ENCODE results near the gene KCNJ5. TPM values are rescaled to one million over a fixed set of nuclear protein-coding genes. Genes with fewer than 3 reads are reported as not detected.
A peak's percentile ranks its signal among the peaks of the same experiment; 100 is the strongest.

KCNJ5 gene
- total and polyA plus RNA-seq, 7 experiments from 2014 or later: 0.11 to 0.24 (median 0.17) TPM; not detected in 4

DNA sequence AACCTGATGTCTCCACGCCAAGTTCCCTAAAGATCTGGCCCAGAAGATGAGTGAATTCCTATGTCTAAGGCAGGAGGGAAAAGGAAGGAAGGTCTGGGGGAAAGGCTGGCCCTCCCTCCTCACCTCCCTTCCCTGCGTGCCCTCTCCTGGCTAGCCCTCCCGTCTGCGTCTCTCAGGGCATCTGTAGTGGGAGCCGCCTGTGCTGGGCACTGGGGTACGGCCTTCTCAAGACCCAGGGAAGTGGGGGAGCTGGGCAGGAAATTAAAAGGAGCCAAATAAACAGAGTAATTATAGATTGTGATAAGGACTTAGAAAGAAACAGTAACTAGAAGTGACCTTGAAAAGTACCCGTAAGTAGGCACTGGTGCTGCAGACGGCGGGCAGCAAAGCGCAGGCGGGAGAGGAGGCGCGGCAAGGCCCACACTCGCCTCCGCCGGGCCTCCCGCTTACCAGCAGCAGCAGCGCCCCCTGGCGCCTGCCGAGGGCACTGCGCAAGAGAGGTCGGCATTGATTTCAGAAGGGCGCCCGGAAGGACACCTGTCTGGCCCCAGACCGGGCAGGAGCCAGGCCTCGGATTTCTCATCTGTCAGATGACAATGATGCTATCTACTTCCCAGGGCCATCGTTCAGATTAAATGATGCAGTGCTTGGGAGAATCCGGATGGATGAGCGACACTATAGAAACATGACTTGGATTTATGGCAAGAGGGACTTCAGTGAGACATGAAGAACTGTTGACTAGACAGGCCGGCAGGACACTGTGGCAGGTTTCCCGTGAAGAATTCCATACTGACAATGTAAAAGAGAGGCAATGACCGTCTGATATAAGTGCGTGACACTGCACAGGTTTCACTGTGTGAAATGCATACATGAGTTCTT lies 31.4 kb upstream of the KCNJ5 start:
- Mint-ChIP-seq H3K36me3 (no peaks in the 10 kb centered on the region), H3K9me3 (no peaks in the 10 kb centered on the region), H3K4me1 (peaks cover 0 to 9% (median 5%) of the 10 kb centered on the region in 7 donors), H3K27ac (no peak overlapping the region), H3K4me3 (peak overlapping the region in 3 of 10 donors; percentile 12 to 26 (median 18)), H3K27me3 (peaks cover 0 to 16% (median 0%) of the 10 kb centered on the region in 5 donors)
- POLR2A ChIA-PET: interaction anchor here (0.6 to 0.7 kb wide), 2 partner anchors 689 to 786 kb away, joined by 3 read pairs; no protein-coding TSS in a partner anchor
- no peak overlapping the region for H3K27ac ChIP-seq (ENCODE audit: low read depth, low read length)
- CTCF ChIA-PET: interaction anchor here (0.7 to 5.4 kb wide), 5 partner anchors 14 to 699 kb away, joined by 3 to 31 read pairs (median 4); no protein-coding TSS in a partner anchor
- DNase-seq (peak; percentile 55 to 83 (median 66)), ATAC-seq (peak; percentile 95)
- H3K4me1 ChIP-seq (ENCODE audit: control insufficient read depth in 2 of 2, insufficient read depth in 2 of 2, low read length in 2 of 2): peaks cover 0 to 4% of the 10 kb centered on the region in 2 donors
- intact Hi-C loops (cut with micrococcal nuclease): loop anchor here (1.0 to 2.0 kb wide), 6 partner anchors 15 to 829 kb away; no protein-coding TSS in a partner anchor
- no peak overlapping the region for H3K4me3 ChIP-seq (ENCODE audit: low read length)
- H3K9me3 ChIP-seq (ENCODE audit: control insufficient read depth in 2 of 3, low read length in 3 of 3): no peaks in the 10 kb centered on the region
- H3K36me3 ChIP-seq (ENCODE audit: control insufficient read depth in 2 of 3, insufficient read depth in 3 of 3, low read length in 3 of 3): no peaks in the 10 kb centered on the region
- H3K27me3 ChIP-seq (ENCODE audit: control insufficient read depth in 2 of 2, insufficient read depth in 2 of 2, low read length in 2 of 2): no peaks in the 10 kb centered on the region

DNA sequence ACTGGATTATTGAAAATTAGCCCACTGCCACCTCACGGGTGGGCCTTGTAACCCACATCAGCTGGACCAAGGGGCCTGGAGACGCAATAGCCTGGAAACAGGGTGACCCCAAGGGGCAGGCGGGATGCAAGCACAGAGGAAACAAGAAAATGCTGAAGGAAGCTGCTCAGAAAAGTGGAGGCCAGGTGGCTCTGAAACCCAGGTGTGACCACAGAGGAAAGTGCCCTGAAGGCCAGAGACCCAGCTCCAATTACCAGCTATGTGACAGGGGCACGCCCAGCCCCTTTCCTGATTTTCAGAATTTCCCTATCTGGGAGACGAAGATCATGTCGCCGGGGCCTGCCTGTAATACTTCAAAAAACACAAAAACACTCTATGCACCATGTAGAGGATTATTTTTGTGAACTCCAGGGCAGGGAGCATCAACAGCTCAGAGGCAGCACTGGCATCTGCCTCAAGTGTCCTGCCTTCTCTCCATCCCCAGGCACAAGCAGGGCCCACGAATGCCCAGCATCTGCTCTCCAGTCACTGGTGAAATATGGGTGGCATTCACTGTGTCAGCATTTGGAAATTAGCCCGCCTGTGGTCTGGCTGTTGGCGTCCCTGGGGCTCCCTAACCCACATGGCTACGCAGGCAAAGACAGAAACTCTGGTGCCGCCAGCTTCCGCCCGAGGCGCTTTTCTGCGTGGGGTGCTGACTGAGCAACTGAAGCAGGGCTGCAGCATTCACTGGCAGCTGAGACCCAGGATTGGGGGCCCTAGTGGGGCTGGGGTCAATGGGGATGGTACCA lies 30.4 kb upstream of the KCNJ5 start:
- Mint-ChIP-seq H3K27me3 (peaks cover 0 to 20% (median 0%) of the 10 kb centered on the region in 5 donors), H3K4me3 (no peak overlapping the region), H3K4me1 (peaks cover 0 to 9% (median 5%) of the 10 kb centered on the region in 7 donors), H3K36me3 (no peaks in the 10 kb centered on the region), H3K27ac (no peak overlapping the region), H3K9me3 (no peaks in the 10 kb centered on the region)
- no peak overlapping the region for H3K4me3 ChIP-seq (ENCODE audit: low read length)
- DNase-seq (no peak), ATAC-seq (no peak)
- CTCF ChIA-PET: interaction anchor here (0.9 to 5.4 kb wide), 6 partner anchors 15 to 703 kb away, joined by 3 to 31 read pairs (median 4); no protein-coding TSS in a partner anchor
- H3K27ac ChIP-seq (ENCODE audit: low read depth, low read length): no peak overlapping the region
- H3K27me3 ChIP-seq (ENCODE audit: control insufficient read depth in 2 of 2, insufficient read depth in 2 of 2, low read length in 2 of 2): no peaks in the 10 kb centered on the region
- POLR2A ChIA-PET: no interaction called here
- peaks cover 0 to 4% of the 10 kb centered on the region in 2 donors for H3K4me1 ChIP-seq (ENCODE audit: control insufficient read depth in 2 of 2, insufficient read depth in 2 of 2, low read length in 2 of 2)
- intact Hi-C loops (cut with micrococcal nuclease): loop anchor here (1.0 to 2.0 kb wide), 5 partner anchors 29 to 829 kb away; no protein-coding TSS in a partner anchor
- H3K36me3 ChIP-seq (ENCODE audit: control insufficient read depth in 2 of 3, insufficient read depth in 3 of 3, low read length in 3 of 3): no peaks in the 10 kb centered on the region
- H3K9me3 ChIP-seq (ENCODE audit: control insufficient read depth in 2 of 3, low read length in 3 of 3): no peaks in the 10 kb centered on the region

DNA sequence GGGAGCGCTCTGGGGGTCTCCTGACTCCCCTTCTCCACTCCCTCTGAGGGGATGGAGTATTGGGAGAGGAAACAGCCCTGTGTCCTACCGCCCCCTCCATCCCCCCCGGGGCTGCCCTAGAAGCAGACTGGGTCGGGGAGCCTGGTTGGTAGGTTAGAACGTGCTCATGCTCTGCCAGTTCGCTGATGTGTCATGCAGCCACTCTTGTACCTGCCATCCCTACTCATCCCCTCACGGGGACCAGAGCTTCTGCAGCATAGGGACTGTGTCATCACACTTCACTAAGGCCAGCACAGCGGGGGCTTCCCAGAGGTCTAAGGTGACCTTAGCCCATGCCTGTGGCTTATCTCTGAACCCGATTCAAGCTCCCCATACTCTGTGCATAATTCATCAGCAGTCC lies 28.8 kb upstream of the KCNJ5 start:
- Mint-ChIP-seq H3K9me3 (no peaks in the 10 kb centered on the region), H3K27ac (no peak overlapping the region), H3K4me3 (no peak overlapping the region), H3K4me1 (peaks cover 0 to 9% (median 5%) of the 10 kb centered on the region in 7 donors), H3K36me3 (no peaks in the 10 kb centered on the region), H3K27me3 (peaks cover 0 to 24% (median 0%) of the 10 kb centered on the region in 5 donors)
- no peaks in the 10 kb centered on the region for H3K9me3 ChIP-seq (ENCODE audit: control insufficient read depth in 2 of 3, low read length in 3 of 3)
- no peak for DNase-seq
- peaks cover 0 to 4% of the 10 kb centered on the region in 2 donors for H3K4me1 ChIP-seq (ENCODE audit: control insufficient read depth in 2 of 2, insufficient read depth in 2 of 2, low read length in 2 of 2)
- CTCF ChIA-PET: interaction anchor here (0.7 kb wide), 1 partner anchor 705 kb away, joined by 4 read pairs; no protein-coding TSS in a partner anchor
- no peak overlapping the region for H3K27ac ChIP-seq (ENCODE audit: low read depth, low read length)
- no peak for ATAC-seq
- no peaks in the 10 kb centered on the region for H3K27me3 ChIP-seq (ENCODE audit: control insufficient read depth in 2 of 2, insufficient read depth in 2 of 2, low read length in 2 of 2)
- POLR2A ChIA-PET: no interaction called here
- no peak overlapping the region for H3K4me3 ChIP-seq (ENCODE audit: low read length)
- intact Hi-C loops (cut with micrococcal nuclease): no loop called here
- no peaks in the 10 kb centered on the region for H3K36me3 ChIP-seq (ENCODE audit: control insufficient read depth in 2 of 3, insufficient read depth in 3 of 3, low read length in 3 of 3)

DNA sequence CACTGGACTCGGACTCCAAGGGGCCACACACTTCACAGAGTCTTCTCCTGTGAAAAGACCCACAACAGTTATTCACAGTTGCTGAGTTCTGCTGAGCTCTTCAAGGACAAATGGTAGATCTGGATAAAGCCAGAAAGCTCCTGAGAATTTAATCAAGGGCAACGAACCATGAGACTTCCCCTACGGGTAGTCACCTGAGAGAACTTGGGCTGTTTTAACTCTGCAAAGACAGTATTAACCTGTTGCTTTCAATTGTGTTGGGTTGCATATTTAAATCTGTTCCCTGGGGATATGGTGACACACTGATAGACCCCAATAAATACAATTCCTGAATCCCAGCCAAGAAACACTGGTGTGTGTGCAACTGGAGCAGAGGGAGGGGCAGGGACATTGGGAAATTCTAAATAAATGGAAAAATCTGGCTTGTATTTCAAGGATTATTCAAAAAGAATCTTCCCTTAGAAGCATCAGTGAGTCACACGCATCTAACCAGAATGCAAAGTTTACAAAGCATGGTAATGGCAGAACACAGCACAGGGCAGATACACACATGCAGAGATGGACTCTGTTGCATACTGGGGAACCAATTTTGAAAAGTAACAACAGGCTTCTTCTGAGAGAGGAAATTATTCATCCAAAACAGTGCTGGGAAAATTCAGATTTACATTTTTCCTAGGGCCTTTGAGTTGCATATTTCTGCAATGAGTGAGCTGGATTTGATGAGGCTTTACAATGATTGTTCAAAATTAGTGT lies 28.1 kb upstream of the KCNJ5 start:
- H3K4me1 ChIP-seq (ENCODE audit: control insufficient read depth in 2 of 2, insufficient read depth in 2 of 2, low read length in 2 of 2): peaks cover 0 to 4% of the 10 kb centered on the region in 2 donors
- intact Hi-C loops (cut with micrococcal nuclease): no loop called here
- no peak for DNase-seq
- H3K36me3 Mint-ChIP-seq: no peaks in the 10 kb centered on the region
- H3K9me3 Mint-ChIP-seq: no peaks in the 10 kb centered on the region
- H3K27ac Mint-ChIP-seq: no peak overlapping the region
- POLR2A ChIA-PET: no interaction called here
- peaks cover 0 to 9% (median 5%) of the 10 kb centered on the region in 7 donors for H3K4me1 Mint-ChIP-seq
- H3K27ac ChIP-seq (ENCODE audit: low read depth, low read length): no peak overlapping the region
- no peak overlapping the region for H3K4me3 Mint-ChIP-seq
- H3K36me3 ChIP-seq (ENCODE audit: control insufficient read depth in 2 of 3, insufficient read depth in 3 of 3, low read length in 3 of 3): no peaks in the 10 kb centered on the region
- H3K9me3 ChIP-seq (ENCODE audit: control insufficient read depth in 2 of 3, low read length in 3 of 3): no peaks in the 10 kb centered on the region
- no peak overlapping the region for H3K4me3 ChIP-seq (ENCODE audit: low read length)
- CTCF ChIA-PET: interaction anchor here (0.7 kb wide), 1 partner anchor 706 kb away, joined by 4 read pairs; no protein-coding TSS in a partner anchor
- H3K27me3 Mint-ChIP-seq: peaks cover 0 to 24% (median 0%) of the 10 kb centered on the region in 5 donors
- H3K27me3 ChIP-seq (ENCODE audit: control insufficient read depth in 2 of 2, insufficient read depth in 2 of 2, low read length in 2 of 2): no peaks in the 10 kb centered on the region
- no peak for ATAC-seq

DNA sequence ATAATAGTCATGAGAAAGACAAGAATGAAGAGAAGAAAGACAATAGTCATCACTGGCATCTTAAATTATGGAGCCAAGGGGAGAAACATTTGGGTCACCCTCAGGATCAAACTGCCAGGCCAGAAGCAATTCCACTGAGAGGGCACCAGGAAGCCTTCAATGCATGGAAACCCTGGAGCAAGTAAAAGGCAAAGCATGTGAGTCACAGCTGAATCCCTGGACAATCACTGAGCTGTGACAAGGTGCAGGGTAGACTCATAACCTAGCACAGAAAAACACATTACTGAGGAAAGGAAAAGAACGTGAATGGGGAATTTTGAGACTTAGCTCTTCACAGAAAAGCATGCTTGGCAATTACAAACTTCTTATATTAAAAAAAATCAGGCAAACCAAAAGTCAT lies 25.7 kb upstream of the KCNJ5 start:
- intact Hi-C loops (cut with micrococcal nuclease): no loop called here
- Histone ChIP-seq H3K9me3 (ENCODE audit: control insufficient read depth in 2 of 3, low read length in 3 of 3) (no peaks in the 10 kb centered on the region), H3K27ac (ENCODE audit: low read depth, low read length) (no peak overlapping the region), H3K27me3 (ENCODE audit: control insufficient read depth in 2 of 2, insufficient read depth in 2 of 2, low read length in 2 of 2) (no peaks in the 10 kb centered on the region), H3K4me3 (ENCODE audit: low read length) (no peak overlapping the region), H3K36me3 (ENCODE audit: control insufficient read depth in 2 of 3, insufficient read depth in 3 of 3, low read length in 3 of 3) (no peaks in the 10 kb centered on the region), H3K4me1 (ENCODE audit: control insufficient read depth in 2 of 2, insufficient read depth in 2 of 2, low read length in 2 of 2) (no peaks in the 10 kb centered on the region)
- Mint-ChIP-seq H3K27ac (no peak overlapping the region), H3K9me3 (no peaks in the 10 kb centered on the region), H3K4me3 (no peak overlapping the region), H3K27me3 (peaks cover 0 to 19% (median 0%) of the 10 kb centered on the region in 5 donors), H3K4me1 (no peaks in the 10 kb centered on the region), H3K36me3 (no peaks in the 10 kb centered on the region)
- ChIA-PET POLR2A (interaction anchor here (0.9 kb wide), 1 partner anchor 708 kb away, joined by 3 read pairs; no protein-coding TSS in a partner anchor), CTCF (interaction anchor here (0.8 to 1.4 kb wide), 3 partner anchors 11 to 806 kb away, joined by 3 to 4 read pairs (median 4); no protein-coding TSS in a partner anchor)
- ATAC-seq: no peak
- no peak for DNase-seq

DNA sequence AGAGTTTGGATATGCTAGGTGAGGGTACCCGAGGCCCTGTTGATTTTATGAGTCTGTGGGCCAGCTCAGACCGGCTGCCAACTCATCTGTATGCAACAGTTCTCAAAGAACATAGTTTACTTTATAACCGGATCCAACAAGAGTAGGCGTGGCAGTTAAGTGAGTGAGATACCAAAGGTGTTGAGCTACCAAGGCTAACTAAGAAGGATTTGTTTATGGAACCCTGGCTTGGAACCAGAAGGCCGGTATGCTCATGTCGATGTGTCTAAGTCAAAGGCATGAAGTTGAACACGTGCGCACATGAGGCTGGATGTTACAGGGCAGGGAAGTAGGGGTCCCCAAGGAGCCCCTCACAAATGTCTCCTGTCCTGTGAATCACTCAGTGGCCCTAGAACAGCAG lies 23.9 kb upstream of the KCNJ5 start, which contains the start of gene KCNJ1:
TSS of gene KCNJ1 (minus strand) at position 20 of the 400 bp plus-strand sequence. CDS start 27,053 bp downstream, outside the sequence.
- Histone ChIP-seq H3K27ac (ENCODE audit: low read depth, low read length) (no peak within 1 kb of the TSS), H3K27me3 (ENCODE audit: control insufficient read depth in 2 of 2, insufficient read depth in 2 of 2, low read length in 2 of 2) (no peaks in the 10 kb centered on the region), H3K4me1 (ENCODE audit: control insufficient read depth in 2 of 2, insufficient read depth in 2 of 2, low read length in 2 of 2) (no peaks in the 10 kb centered on the region), H3K4me3 (ENCODE audit: low read length) (no peak within 1 kb of the TSS), H3K9me3 (ENCODE audit: control insufficient read depth in 2 of 3, low read length in 3 of 3) (no peaks in the 10 kb centered on the region), H3K36me3 (ENCODE audit: control insufficient read depth in 2 of 3, insufficient read depth in 3 of 3, low read length in 3 of 3) (no peaks in the 10 kb centered on the region)
- Mint-ChIP-seq H3K36me3 (no peaks in the 10 kb centered on the region), H3K27me3 (peaks cover 0 to 22% (median 0%) of the 10 kb centered on the region in 5 donors), H3K4me3 (peak within 1 kb of the TSS in 1 of 10 donors; percentile 8), H3K27ac (no peak within 1 kb of the TSS), H3K9me3 (no peaks in the 10 kb centered on the region), H3K4me1 (no peaks in the 10 kb centered on the region)
- DNase-seq: peak in 5 of 9 donors; percentile 15 to 49 (median 35)
- ATAC-seq: no peak
- intact Hi-C loops (cut with micrococcal nuclease): loop anchor here in 1 of 2 donors (2.0 kb wide), 1 partner anchor 828 kb away; no protein-coding TSS in a partner anchor
- ChIA-PET CTCF (no interaction called here), POLR2A (interaction anchor here (0.7 to 1.1 kb wide), 2 partner anchors 388 to 824 kb away, joined by 3 to 6 read pairs; no protein-coding TSS in a partner anchor)
